ENCODE data around the gene S100PBP. TPM values are rescaled to one million over a fixed set of nuclear protein-coding genes. Genes with fewer than 3 reads are reported as not detected.

Gene S100PBP
- 10 to 100 TPM; 44.1 to 76.3 (median 56.8) TPM for total RNA-seq
- polyA plus RNA-seq: 10 to 100 TPM; 15.5 to 25.8 (median 17.4) TPM
- long read RNA-seq, donor 1, full-length matches to known transcripts: 12 of 12 reads
- long read RNA-seq, donor 1, partial matches to known transcripts: 0 of 12 reads
- long read RNA-seq, donor 1, other reads (novel, unspliced or antisense): 0 of 12 reads
- long read RNA-seq, donor 2, full-length matches to known transcripts: 3 of 3 reads
- long read RNA-seq, donor 2, partial matches to known transcripts: 0 of 3 reads
- long read RNA-seq, donor 2, other reads (novel, unspliced or antisense): 0 of 3 reads

GRCh38 chr1:32817159-32817814, at the start of gene S100PBP, which contains the start of gene YARS1:
Gene S100PBP (plus strand): TSS chr1:32817653. CDS start chr1:32826100, 8,447 bp downstream.
Gene YARS1 (minus strand): TSS chr1:32817358. CDS start chr1:32817244, 114 bp downstream.
- 0 to 1% (median 1%) methylated on average over 40 to 55 of the region's 55 CpGs for WGBS, 5 donors
- Histone ChIP-seq H3K4me1 (peaks cover 29 to 89% (median 65%) of the 10 kb centered on the region in 6 donors), H3K9me3 (no peaks in the 10 kb centered on the region), H3K27me3 (replicated peaks in 1 of 7) (no peaks in the 10 kb centered on the region), H3K4me3 (peak within 1 kb of the TSS; percentile 74 to 100 (median 98)), H3K27ac (peak within 1 kb of the TSS; percentile 85 to 98 (median 96)), H3K36me3 (peaks cover 0 to 7% (median 0%) of the 10 kb centered on the region in 6 donors)
- intact Hi-C loops (cut with DNase I; ENCODE audit: low total_unique reads): no loop called here
- peak in 2 of 3 donors; percentile 24 to 89 for TF ChIP-seq POLR2A (IDR thresholded peaks at IDR 0.05)
- TF ChIP-seq CTCF (IDR thresholded peaks at IDR 0.05 in 8 of 11, conservative IDR thresholded peaks at IDR 0.05 in 3 of 11): peak in 10 of 11 experiments; percentile 7 to 69 (median 36)
- peak; percentile 94 to 98 (median 95) for TF ChIP-seq POLR2AphosphoS5 (IDR thresholded peaks at IDR 0.05)
- DNase-seq: peak; percentile 100

GRCh38 chr1:32768110-32768850, 49.2 kb upstream of the S100PBP start:
- no peaks in the 10 kb centered on the region for H3K9me3 ChIP-seq
- TF ChIP-seq POLR2A (IDR thresholded peaks at IDR 0.05) (no peak), CTCF (IDR thresholded peaks at IDR 0.05 in 8 of 11, conservative IDR thresholded peaks at IDR 0.05 in 3 of 11) (no peak), POLR2AphosphoS5 (IDR thresholded peaks at IDR 0.05) (no peak)
- peaks cover 0 to 7% (median 3%) of the 10 kb centered on the region in 6 donors for H3K4me1 ChIP-seq
- peaks cover 0 to under 1% (median 0%) of the 10 kb centered on the region in 6 donors for H3K36me3 ChIP-seq
- DNase-seq: peak; percentile 43
- no peaks in the 10 kb centered on the region for H3K27me3 ChIP-seq (replicated peaks in 1 of 7)
- WGBS, 5 donors: 85 to 90% (median 89%) methylated on average over 16 of the region's 16 CpGs
- H3K4me3 ChIP-seq: no peak overlapping the region
- no peak overlapping the region for H3K27ac ChIP-seq
- intact Hi-C loops (cut with DNase I; ENCODE audit: low total_unique reads): no loop called here

- intact Hi-C loops (cut with DNase I; ENCODE audit: low total_unique reads): loop anchor here (5.0 kb wide), 1 partner anchor 57 kb away; no protein-coding TSS in a partner anchor
- Histone ChIP-seq H3K27me3 (replicated peaks in 1 of 7) (no peaks in the 10 kb centered on the region), H3K9me3 (no peaks in the 10 kb centered on the region), H3K36me3 (peaks cover 0 to 14% (median 8%) of the 10 kb centered on the region in 6 donors), H3K4me1 (peaks cover 0 to 11% (median 3%) of the 10 kb centered on the region in 6 donors), H3K4me3 (no peak overlapping the region), H3K27ac (no peak overlapping the region)
- TF ChIP-seq POLR2AphosphoS5 (IDR thresholded peaks at IDR 0.05): no peak
- no peak for TF ChIP-seq CTCF (IDR thresholded peaks at IDR 0.05 in 8 of 11, conservative IDR thresholded peaks at IDR 0.05 in 3 of 11)
- no peak for TF ChIP-seq POLR2A (IDR thresholded peaks at IDR 0.05)
- DNase-seq: no peak
- 84 to 93% (median 90%) methylated on average over 18 to 32 of the region's 32 CpGs for WGBS, 5 donors
Observed at GRCh38 chr1:32769524-32770220, 47.8 kb upstream of the S100PBP start.
